ENCODE data around the gene PSME3IP1. TPM values are rescaled to one million over a fixed set of nuclear protein-coding genes. Genes with fewer than 3 reads are reported as not detected.

Gene PSME3IP1
- polyA plus RNA-seq, 1 of the 3 experiments (the other 2 are of a cell fraction) = 80.9 TPM

GRCh38 chr16:57186872-57187854 lies 1.3 kb upstream of the PSME3IP1 start:
- Histone ChIP-seq H3K36me3 (replicated peaks in 1 of 2; ENCODE audit: control insufficient read depth in 1 of 2, insufficient read depth in 2 of 2, low read length in 1 of 2) (peaks cover 0 to 10% of the 10 kb centered on the region in 2 experiments), H2AFZ (ENCODE audit: low read depth) (peak overlapping the region; percentile 56), H3K27ac (ENCODE audit: low read depth in 2 of 2, low read length in 1 of 2) (peak overlapping the region; percentile 83 to 88), H3K4me2 (peak overlapping the region; percentile 79), H3K4me3 (ENCODE audit: low read depth in 2 of 2, low read length in 1 of 2) (peak overlapping the region; percentile 93 to 96), H3K9ac (peak overlapping the region; percentile 93), H3K4me1 (ENCODE audit: control insufficient read depth in 1 of 2, insufficient read depth in 2 of 2, low read depth in 1 of 2, low read length in 1 of 2) (peaks cover 8 to 14% of the 10 kb centered on the region in 2 experiments), H3K79me2 (ENCODE audit: insufficient read depth) (peaks cover 96% of the 10 kb centered on the region), H4K20me1 (ENCODE audit: insufficient read depth) (no peaks in the 10 kb centered on the region), H3K9me3 (no peaks in the 10 kb centered on the region), H3F3A (replicated peaks; ENCODE audit: insufficient read depth) (peaks cover 6% of the 10 kb centered on the region), H3K27me3 (ENCODE audit: insufficient read depth) (no peaks in the 10 kb centered on the region), H3K9me2 (no peaks in the 10 kb centered on the region)
- peak; percentile 32 for DNase-seq
- POLR2A ChIA-PET = interaction anchor here (1.4 kb wide), 1 partner anchor 9 kb away, joined by 5 read pairs; no protein-coding TSS in a partner anchor
- CTCF ChIA-PET = interaction anchor here (0.7 to 1.6 kb wide), 9 partner anchors 9 to 333 kb away, joined by 3 to 6 read pairs (median 3); no protein-coding TSS in a partner anchor
- no peak for TF ChIP-seq CHD2 (IDR thresholded peaks at IDR 0.05; ENCODE audit: low read length, partially characterized antibody)
- no peak for TF ChIP-seq REST (IDR thresholded peaks at IDR 0.05; ENCODE audit: low read depth, low read length)
- no peak for TF ChIP-seq MEF2A (IDR thresholded peaks at IDR 0.05; ENCODE audit: borderline replicate concordance, low read depth)
- 0 out of 2 replicates have a peak, but pooled peaks have one; percentile 0 for TF ChIP-seq SIN3A (IDR thresholded peaks at IDR 0.05; ENCODE audit: borderline replicate concordance, low read depth, low read length)
- TF ChIP-seq FOXM1 (IDR thresholded peaks at IDR 0.05; ENCODE audit: low read depth) = no peak
- no peak for TF ChIP-seq ZBTB33 (IDR thresholded peaks at IDR 0.05; ENCODE audit: borderline replicate concordance, low read depth)
- no peak for TF ChIP-seq GATA2 (CRISPR knock-in tag; IDR thresholded peaks at IDR 0.05)
- TF ChIP-seq IRF3 (IDR thresholded peaks at IDR 0.05; ENCODE audit: low read depth, low read length) = no peak
- no peak for TF ChIP-seq PBX3 (IDR thresholded peaks at IDR 0.05)
- TF ChIP-seq RXRA (IDR thresholded peaks at IDR 0.05; ENCODE audit: borderline replicate concordance, low read depth) = no peak
- no peak for TF ChIP-seq FOSL2 (IDR thresholded peaks at IDR 0.05; ENCODE audit: borderline replicate concordance, low read depth)
- no peak for TF ChIP-seq CTCF (IDR thresholded peaks at IDR 0.05)
- TF ChIP-seq MXI1 (IDR thresholded peaks at IDR 0.05; ENCODE audit: low read depth, low read length) = peak; percentile 14; the same call in 1 of the 2 replicates
- no peak for TF ChIP-seq RCOR1 (IDR thresholded peaks at IDR 0.05; ENCODE audit: low read length)
- 0 out of 2 replicates have a peak, but pooled peaks have one; percentile 1 for TF ChIP-seq RAD21 (IDR thresholded peaks at IDR 0.05; ENCODE audit: low read length)
- 3% methylated on average over 28 of the region's 28 CpGs for WGBS (ENCODE audit: low lambda C conversion rate)
